Amniotic epithelial cell (primary cell): ENCODE data around the gene HNRNPA1.
"Not testable (repeated sequence)": the region's sequence is repeated elsewhere in the genome, so short reads cannot be mapped to it uniquely, and the experiment has no call there.

Experiments used
- DNase-seq: peaks from one replicate; pipeline ENCODE4 v3.0.0-alpha.2; 2010; ENCODE audit warnings: low read depth

The HNRNPA1 gene

GRCh38 chr12:54280468-54281260 lies at the start of gene HNRNPA1:
Gene HNRNPA1, plus strand, starts transcription at chr12:54280726. Its CDS starts 82 bp downstream, at chr12:54280808.
- peak; percentile 100 for DNase-seq

- not testable (repeated sequence) for DNase-seq
These were observed 49.3 kb upstream of the HNRNPA1 start for GRCh38 chr12:54231269-54231668.

GRCh38 chr12:54232790-54233189 lies 47.7 kb upstream of the HNRNPA1 start:
- peak; percentile 69 for DNase-seq

- no peak for DNase-seq
These were observed 42.0 kb upstream of the HNRNPA1 start for GRCh38 chr12:54238531-54238930.

GRCh38 chr12:54239620-54240019 lies 40.9 kb upstream of the HNRNPA1 start:
- DNase-seq = no peak

GRCh38 chr12:54240129-54240528 lies 40.4 kb upstream of the HNRNPA1 start:
- DNase-seq = no peak

GRCh38 chr12:54240971-54241588 lies 39.4 kb upstream of the HNRNPA1 start:
- DNase-seq = no peak

DNA sequence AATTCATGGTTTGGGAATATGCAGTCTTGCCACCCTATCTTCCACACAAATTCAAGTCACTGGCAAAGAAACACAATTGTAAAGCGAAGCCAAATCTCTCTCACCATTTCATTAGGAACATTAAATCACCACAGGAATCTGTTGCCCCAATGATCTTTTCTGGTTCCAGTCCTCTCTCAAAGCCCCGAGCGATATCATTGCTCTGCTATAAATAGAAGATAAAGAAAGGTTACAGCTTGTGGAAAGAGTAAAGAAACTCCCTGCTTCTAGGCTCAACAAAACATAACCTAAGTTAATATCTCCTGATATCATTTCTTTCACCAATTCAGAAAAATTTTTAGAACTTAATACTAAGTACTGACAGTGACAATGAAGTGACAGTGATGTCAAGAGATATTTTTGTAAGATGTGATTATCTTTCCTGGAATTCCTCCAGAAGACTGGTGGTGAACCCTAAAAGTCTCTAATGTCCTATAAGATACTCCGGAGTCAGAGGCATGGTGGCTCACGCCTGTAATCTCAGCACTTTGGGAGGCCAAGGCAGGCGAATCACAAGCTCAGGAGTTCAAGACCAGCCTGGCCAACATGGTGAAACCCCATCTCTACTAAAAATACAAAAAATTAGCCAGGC lies 34.4 kb upstream of the HNRNPA1 start:
- DNase-seq = no peak

DNA sequence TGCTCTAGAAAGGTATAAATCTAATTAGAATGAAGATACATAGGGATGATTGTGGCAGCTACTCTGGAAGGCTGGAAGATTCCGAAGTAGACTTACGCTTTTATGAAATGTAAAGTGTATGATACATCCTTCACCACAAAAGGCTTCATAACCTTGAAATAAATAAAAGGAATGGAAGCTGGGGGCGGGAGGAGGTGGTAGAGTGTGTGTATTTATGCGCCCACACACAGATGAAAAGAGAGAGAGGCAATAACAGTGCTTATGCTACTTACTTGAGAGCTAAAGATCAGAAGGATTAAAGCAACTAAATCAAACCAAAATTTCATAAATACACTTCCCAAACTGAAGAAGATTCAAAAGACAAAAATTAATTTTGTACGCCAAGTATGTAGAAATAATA lies 31.0 kb upstream of the HNRNPA1 start:
- DNase-seq = no peak

DNA sequence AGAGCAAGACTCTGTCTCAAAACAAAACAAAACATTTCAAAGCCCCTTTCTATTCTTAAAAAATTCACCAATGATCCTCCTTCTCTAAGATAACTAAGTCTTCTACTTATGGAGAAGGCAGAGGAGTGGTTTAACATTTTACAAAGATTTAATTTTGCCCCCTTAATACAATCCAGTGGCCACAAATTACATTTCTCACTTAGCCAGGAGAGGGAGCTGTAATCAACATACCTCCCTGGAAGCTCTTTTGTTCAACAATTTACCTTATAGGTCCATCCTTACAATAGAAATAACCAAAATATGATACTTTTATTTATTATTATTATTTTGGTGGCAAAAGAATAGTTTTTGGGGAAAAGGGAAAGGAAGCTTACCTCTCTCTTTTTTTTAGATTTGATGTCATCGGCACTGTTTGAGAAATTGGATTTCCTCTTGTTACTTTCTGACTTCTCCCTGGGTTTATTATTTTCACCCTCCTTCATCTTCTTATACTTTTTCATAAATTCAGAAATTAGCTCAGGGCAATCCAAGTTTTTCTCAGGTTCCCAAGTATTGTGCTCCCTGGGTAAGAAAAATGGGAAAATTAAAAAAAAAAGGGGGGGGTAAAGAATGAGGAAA lies 28.8 kb upstream of the HNRNPA1 start:
- DNase-seq = peak; percentile 45

DNA sequence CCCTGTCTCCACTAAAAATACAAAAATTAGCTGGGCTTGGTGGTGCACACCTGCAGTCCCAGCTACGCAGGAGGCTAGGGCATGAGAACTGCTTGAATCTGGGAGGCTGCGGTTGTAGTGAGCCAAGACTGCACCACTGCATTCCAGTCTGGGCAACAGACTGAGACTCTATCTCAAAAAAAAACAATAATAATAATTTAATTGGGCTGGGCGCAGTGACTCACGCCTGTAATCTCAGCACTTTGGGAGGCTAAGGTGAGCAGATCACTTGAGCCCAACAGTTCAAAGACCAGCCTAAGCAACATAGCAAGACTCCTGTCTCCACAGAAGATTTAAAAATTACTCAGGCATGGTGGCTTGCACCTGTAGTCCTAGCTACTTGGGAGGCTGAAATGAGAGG lies 27.3 kb upstream of the HNRNPA1 start:
- no peak for DNase-seq

DNA sequence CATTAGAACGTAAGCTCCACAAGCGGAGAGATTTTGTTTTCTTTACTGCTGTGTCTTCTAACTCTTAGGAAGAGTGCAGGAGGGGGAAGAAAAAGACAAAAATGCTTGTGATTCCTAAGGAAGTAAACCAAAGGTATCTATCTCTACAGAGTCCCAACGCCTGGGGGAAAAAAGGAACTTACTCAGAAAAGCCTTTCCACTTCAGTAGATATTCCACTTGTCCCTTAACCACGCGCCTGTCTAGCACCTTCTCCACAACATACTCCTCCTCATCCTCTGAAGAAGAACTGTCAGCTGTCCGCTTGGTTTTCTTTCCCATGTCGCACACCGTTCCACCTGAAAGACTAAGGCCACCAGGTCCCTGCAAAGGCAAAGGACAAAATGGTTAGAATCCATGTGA lies 23.2 kb upstream of the HNRNPA1 start:
- DNase-seq = no peak

GRCh38 chr12:54258201-54258681 lies 22.3 kb upstream of the HNRNPA1 start:
- no peak for DNase-seq

- peak; percentile 77 for DNase-seq
These were observed 21.1 kb upstream of the HNRNPA1 start for GRCh38 chr12:54259194-54260011.

GRCh38 chr12:54261815-54262402 lies 18.6 kb upstream of the HNRNPA1 start:
- no peak for DNase-seq

DNA sequence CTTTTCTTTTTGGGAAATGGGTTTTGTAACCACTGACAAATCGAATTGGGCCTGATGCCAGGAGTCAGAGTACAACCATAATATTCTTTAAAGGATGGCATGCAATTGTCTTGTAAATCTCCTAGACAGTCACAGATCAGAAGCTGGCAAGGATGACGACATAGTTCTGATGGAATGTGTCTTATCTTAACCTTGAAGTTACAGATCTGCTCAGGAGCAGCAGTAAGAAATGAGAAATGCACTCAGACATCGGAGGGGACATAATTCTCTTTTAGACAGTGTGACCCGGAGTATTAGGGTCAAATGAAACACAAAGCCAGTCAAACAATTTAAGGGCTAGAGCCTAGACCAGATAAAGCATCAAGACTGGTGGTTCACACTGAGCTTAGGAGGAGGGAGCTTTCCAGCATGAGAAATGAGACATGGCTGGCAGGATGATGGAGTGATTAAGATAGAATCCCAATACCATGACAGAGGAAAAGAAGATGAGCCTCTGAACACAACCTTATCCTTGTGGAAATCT lies 18.1 kb upstream of the HNRNPA1 start:
- peak; percentile 89 for DNase-seq

DNA sequence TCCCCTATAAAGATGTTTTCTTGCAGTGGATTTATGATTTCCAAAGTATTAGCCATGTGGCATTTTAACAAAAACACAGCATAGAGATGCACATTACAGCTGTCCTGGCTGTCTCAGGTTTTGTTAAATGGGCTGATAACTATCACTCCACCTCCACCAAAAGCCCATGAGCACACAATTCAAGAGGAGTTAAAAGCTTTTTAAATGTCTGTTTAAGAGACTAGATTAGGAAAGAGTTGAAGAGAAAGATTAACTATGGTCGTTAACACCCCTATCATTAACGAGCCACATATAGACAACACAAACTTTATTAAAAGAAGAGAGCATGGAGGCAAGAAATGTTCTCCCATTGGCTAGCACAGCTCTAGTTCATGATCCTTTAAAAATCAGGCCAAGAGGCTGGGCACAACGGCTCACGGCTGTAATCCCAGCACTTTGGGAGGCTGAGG lies 15.1 kb upstream of the HNRNPA1 start:
- DNase-seq = no peak

- DNase-seq = no peak
These were observed 13.7 kb upstream of the HNRNPA1 start for GRCh38 chr12:54266852-54267251.

GRCh38 chr12:54270345-54270744 lies 10.2 kb upstream of the HNRNPA1 start:
- DNase-seq = no peak

GRCh38 chr12:54272214-54272613 lies 8.3 kb upstream of the HNRNPA1 start:
- no peak for DNase-seq

DNA sequence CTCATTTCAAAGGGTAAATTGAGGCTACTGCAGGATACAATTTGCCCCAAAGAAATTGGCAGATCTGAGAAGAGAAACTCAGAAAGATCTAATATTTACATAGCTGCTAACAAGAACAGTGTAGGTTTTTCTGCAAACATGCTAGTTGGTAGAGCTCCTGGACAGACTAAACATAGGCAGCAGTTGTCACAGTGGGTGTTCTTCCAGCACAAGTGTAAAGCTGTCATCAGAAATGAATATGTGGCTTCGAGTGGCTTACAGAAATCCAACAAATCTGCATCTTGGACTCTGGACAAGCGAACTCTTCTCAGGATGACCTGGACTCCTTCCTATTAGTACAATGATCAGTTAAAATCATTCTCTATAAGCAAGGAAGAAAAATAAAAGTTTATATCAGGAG lies 6.5 kb upstream of the HNRNPA1 start:
- DNase-seq = no peak
